ENCODE results near the gene DECR2.

DECR2 gene

GRCh38 chr16:444027-444426 lies 42.3 kb downstream of the DECR2 start:
- no peak for ATAC-seq
- TF ChIP-seq BACH2 (CRISPR knock-in tag; IDR thresholded peaks at IDR 0.05; ENCODE audit: borderline replicate concordance) (no peak), ZNF8 (CRISPR knock-in tag; IDR thresholded peaks at IDR 0.05) (no peak), OSR1 (CRISPR knock-in tag; IDR thresholded peaks at IDR 0.05) (no peak), ISL1 (CRISPR knock-in tag; IDR thresholded peaks at IDR 0.05) (no peak), TOX (CRISPR knock-in tag; IDR thresholded peaks at IDR 0.05; ENCODE audit: borderline replicate concordance) (no peak), POU6F1 (CRISPR knock-in tag; IDR thresholded peaks at IDR 0.05; ENCODE audit: borderline replicate concordance, low read depth) (no peak), TCF4 (CRISPR knock-in tag; IDR thresholded peaks at IDR 0.05; ENCODE audit: borderline replicate concordance) (no peak), CSDC2 (CRISPR knock-in tag; IDR thresholded peaks at IDR 0.05) (no peak), GLIS3 (CRISPR knock-in tag; IDR thresholded peaks at IDR 0.05) (no peak), ZFP3 (CRISPR knock-in tag; IDR thresholded peaks at IDR 0.05) (no peak), ZC3H10 (CRISPR knock-in tag; IDR thresholded peaks at IDR 0.05) (no peak)

DNA sequence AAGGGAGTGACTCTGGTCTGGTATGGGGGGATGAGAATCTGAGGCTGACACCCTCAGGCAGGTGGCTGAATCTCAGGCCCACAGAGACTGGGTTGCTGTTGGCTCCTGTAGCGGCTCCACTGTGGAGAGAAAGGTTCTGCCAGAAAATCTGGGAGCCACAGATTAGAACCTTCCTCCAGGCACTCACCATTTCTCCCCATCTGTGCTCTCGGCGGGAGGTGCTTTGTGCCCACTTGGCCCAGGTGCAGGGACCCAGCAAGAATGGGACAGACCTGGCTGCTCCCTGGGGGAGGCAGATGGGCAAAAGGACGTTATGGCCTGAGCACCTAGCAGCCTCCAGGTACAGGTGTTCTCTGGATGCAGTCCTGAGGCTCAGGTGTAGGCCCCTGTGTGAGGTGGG lies 43.9 kb downstream of the DECR2 start:
- TF ChIP-seq ISL1 (CRISPR knock-in tag; IDR thresholded peaks at IDR 0.05) (no peak), ZNF565 (CRISPR knock-in tag; conservative IDR thresholded peaks at IDR 0.05; ENCODE audit: low read depth) (no peak), BACH2 (CRISPR knock-in tag; IDR thresholded peaks at IDR 0.05; ENCODE audit: borderline replicate concordance) (no peak), SNAI2 (CRISPR knock-in tag; IDR thresholded peaks at IDR 0.05) (no peak)
- no peak for ATAC-seq

GRCh38 chr16:450385-450784 lies 48.7 kb downstream of the DECR2 start:
- ATAC-seq = no peak
- no peak for TF ChIP-seq ZFP3 (CRISPR knock-in tag; IDR thresholded peaks at IDR 0.05)
- no peak for TF ChIP-seq SNAI2 (CRISPR knock-in tag; IDR thresholded peaks at IDR 0.05)
- no peak for TF ChIP-seq ZNF8 (CRISPR knock-in tag; IDR thresholded peaks at IDR 0.05)
- TF ChIP-seq, protein P1, sequence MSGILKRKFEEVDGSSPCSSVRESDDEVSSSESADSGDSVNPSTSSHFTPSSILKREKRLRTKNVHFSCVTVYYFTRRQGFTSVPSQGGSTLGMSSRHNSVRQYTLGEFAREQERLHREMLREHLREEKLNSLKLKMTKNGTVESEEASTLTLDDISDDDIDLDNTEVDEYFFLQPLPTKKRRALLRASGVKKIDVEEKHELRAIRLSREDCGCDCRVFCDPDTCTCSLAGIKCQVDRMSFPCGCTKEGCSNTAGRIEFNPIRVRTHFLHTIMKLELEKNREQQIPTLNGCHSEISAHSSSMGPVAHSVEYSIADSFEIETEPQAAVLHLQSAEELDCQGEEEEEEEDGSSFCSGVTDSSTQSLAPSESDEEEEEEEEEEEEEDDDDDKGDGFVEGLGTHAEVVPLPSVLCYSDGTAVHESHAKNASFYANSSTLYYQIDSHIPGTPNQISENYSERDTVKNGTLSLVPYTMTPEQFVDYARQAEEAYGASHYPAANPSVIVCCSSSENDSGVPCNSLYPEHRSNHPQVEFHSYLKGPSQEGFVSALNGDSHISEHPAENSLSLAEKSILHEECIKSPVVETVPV (CRISPR knock-in tag; IDR thresholded peaks at IDR 0.05) = no peak

DNA sequence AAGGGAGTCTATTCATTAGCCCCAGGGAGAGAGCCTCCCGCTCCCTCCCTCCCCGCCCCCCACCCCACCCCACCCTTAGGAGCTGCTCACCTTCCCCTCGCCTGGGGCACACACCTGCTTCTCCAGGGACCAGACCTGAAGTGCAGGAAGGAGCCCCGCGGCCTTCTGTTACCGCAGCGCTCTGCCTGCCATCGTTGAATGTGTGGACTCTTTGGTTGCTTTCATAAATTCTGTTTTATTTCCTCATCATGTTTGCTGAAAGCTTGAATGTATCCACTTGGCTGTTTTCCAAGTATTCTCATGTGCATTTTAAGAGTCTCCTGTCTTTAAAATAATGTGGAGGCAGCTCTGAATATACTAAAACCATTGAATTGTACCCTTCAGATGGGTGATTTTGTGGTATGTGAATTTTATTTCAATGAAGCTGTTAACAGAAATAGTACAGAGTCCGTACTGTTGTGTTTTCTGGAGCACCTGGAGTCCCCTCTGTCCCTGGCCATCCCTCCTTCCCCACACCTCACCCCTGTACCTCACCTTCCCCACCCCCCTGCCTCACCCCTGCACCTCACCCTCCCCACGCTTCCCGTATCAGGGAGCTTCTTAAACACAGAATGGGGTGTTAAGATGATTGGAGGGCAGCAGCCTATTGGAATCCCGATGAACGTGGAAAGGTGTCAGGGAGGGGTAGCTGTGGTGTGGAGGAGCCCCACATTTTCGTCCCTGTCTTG lies 49.3 kb downstream of the DECR2 start:
- TF ChIP-seq ZFP30 (CRISPR knock-in tag; IDR thresholded peaks at IDR 0.05) (no peak), OSR1 (CRISPR knock-in tag; IDR thresholded peaks at IDR 0.05) (no peak), ZNF8 (CRISPR knock-in tag; IDR thresholded peaks at IDR 0.05) (no peak), BACH2 (CRISPR knock-in tag; IDR thresholded peaks at IDR 0.05; ENCODE audit: borderline replicate concordance) (no peak), TOX (CRISPR knock-in tag; IDR thresholded peaks at IDR 0.05; ENCODE audit: borderline replicate concordance) (no peak), ESRRG (CRISPR knock-in tag; IDR thresholded peaks at IDR 0.05) (no peak), ZC3H10 (CRISPR knock-in tag; IDR thresholded peaks at IDR 0.05) (no peak), ZNF70 (CRISPR knock-in tag; IDR thresholded peaks at IDR 0.05) (no peak), ARNTL (CRISPR knock-in tag; IDR thresholded peaks at IDR 0.05; ENCODE audit: borderline replicate concordance, low read depth) (no peak), ZNF565 (CRISPR knock-in tag; conservative IDR thresholded peaks at IDR 0.05; ENCODE audit: low read depth) (no peak), POU6F1 (CRISPR knock-in tag; IDR thresholded peaks at IDR 0.05; ENCODE audit: borderline replicate concordance, low read depth) (no peak), RARB (CRISPR knock-in tag; IDR thresholded peaks at IDR 0.05) (no peak), ZFP3 (CRISPR knock-in tag; IDR thresholded peaks at IDR 0.05) (no peak), SNAI2 (CRISPR knock-in tag; IDR thresholded peaks at IDR 0.05) (no peak), GLIS3 (CRISPR knock-in tag; IDR thresholded peaks at IDR 0.05) (no peak)
- TF ChIP-seq, protein P1 (CRISPR knock-in tag; IDR thresholded peaks at IDR 0.05) = no peak
- TF ChIP-seq, protein P2, sequence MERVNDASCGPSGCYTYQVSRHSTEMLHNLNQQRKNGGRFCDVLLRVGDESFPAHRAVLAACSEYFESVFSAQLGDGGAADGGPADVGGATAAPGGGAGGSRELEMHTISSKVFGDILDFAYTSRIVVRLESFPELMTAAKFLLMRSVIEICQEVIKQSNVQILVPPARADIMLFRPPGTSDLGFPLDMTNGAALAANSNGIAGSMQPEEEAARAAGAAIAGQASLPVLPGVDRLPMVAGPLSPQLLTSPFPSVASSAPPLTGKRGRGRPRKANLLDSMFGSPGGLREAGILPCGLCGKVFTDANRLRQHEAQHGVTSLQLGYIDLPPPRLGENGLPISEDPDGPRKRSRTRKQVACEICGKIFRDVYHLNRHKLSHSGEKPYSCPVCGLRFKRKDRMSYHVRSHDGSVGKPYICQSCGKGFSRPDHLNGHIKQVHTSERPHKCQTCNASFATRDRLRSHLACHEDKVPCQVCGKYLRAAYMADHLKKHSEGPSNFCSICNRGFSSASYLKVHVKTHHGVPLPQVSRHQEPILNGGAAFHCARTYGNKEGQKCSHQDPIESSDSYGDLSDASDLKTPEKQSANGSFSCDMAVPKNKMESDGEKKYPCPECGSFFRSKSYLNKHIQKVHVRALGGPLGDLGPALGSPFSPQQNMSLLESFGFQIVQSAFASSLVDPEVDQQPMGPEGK (CRISPR knock-in tag; IDR thresholded peaks at IDR 0.05; ENCODE audit: borderline replicate concordance) = no peak
- TF ChIP-seq, protein P3, sequence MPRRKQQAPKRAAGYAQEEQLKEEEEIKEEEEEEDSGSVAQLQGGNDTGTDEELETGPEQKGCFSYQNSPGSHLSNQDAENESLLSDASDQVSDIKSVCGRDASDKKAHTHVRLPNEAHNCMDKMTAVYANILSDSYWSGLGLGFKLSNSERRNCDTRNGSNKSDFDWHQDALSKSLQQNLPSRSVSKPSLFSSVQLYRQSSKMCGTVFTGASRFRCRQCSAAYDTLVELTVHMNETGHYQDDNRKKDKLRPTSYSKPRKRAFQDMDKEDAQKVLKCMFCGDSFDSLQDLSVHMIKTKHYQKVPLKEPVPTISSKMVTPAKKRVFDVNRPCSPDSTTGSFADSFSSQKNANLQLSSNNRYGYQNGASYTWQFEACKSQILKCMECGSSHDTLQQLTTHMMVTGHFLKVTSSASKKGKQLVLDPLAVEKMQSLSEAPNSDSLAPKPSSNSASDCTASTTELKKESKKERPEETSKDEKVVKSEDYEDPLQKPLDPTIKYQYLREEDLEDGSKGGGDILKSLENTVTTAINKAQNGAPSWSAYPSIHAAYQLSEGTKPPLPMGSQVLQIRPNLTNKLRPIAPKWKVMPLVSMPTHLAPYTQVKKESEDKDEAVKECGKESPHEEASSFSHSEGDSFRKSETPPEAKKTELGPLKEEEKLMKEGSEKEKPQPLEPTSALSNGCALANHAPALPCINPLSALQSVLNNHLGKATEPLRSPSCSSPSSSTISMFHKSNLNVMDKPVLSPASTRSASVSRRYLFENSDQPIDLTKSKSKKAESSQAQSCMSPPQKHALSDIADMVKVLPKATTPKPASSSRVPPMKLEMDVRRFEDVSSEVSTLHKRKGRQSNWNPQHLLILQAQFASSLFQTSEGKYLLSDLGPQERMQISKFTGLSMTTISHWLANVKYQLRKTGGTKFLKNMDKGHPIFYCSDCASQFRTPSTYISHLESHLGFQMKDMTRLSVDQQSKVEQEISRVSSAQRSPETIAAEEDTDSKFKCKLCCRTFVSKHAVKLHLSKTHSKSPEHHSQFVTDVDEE (CRISPR knock-in tag; IDR thresholded peaks at IDR 0.05) = no peak
- TF ChIP-seq, protein P4, sequence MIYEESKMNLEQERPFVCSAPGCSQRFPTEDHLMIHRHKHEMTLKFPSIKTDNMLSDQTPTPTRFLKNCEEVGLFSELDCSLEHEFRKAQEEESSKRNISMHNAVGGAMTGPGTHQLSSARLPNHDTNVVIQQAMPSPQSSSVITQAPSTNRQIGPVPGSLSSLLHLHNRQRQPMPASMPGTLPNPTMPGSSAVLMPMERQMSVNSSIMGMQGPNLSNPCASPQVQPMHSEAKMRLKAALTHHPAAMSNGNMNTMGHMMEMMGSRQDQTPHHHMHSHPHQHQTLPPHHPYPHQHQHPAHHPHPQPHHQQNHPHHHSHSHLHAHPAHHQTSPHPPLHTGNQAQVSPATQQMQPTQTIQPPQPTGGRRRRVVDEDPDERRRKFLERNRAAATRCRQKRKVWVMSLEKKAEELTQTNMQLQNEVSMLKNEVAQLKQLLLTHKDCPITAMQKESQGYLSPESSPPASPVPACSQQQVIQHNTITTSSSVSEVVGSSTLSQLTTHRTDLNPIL (CRISPR knock-in tag; IDR thresholded peaks at IDR 0.05; ENCODE audit: low read depth) = no peak
- no peak for ATAC-seq

All from SK-N-SH treated with all-trans-retinoic acid at 6 μM for 48 hours (cell line).